HG03354 (cell line): ENCODE results near the gene SLC25A43.
"Not testable (repeated sequence)": the region's sequence is repeated elsewhere in the genome, so short reads cannot be mapped to it uniquely, and the experiment has no call there.

Source experiments
- ATAC-seq: cut with Tn5 transposase; IDR thresholded peaks from one replicate; pipeline ENCODE4 v1.9.1; 2021; ENCODE audit warnings: mild to moderate bottlenecking; ENCODE audit not compliant: unreplicated experiment, poor library complexity, severe bottlenecking

Gene SLC25A43

GRCh38 chrX:119492463-119492862 is 93.3 kb downstream of the SLC25A43 start:
- ATAC-seq = no peak

GRCh38 chrX:119493851-119494495 is 94.8 kb downstream of the SLC25A43 start:
- not testable (repeated sequence) for ATAC-seq

GRCh38 chrX:119495734-119496726 is 96.9 kb downstream of the SLC25A43 start:
- no peak for ATAC-seq

- no peak for ATAC-seq
These were observed 98.0 kb downstream of the SLC25A43 start for GRCh38 chrX:119497185-119497584.

GRCh38 chrX:119500061-119500800 is 101.1 kb downstream of the SLC25A43 start:
- ATAC-seq = no peak

GRCh38 chrX:119501511-119502148 is 102.5 kb downstream of the SLC25A43 start:
- no peak for ATAC-seq

- ATAC-seq = no peak
These were observed 103.8 kb downstream of the SLC25A43 start for GRCh38 chrX:119502727-119503483.

GRCh38 chrX:119503484-119503861 is 104.3 kb downstream of the SLC25A43 start:
- no peak for ATAC-seq
